ENCODE measurements around the gene CA5A.

DNA sequence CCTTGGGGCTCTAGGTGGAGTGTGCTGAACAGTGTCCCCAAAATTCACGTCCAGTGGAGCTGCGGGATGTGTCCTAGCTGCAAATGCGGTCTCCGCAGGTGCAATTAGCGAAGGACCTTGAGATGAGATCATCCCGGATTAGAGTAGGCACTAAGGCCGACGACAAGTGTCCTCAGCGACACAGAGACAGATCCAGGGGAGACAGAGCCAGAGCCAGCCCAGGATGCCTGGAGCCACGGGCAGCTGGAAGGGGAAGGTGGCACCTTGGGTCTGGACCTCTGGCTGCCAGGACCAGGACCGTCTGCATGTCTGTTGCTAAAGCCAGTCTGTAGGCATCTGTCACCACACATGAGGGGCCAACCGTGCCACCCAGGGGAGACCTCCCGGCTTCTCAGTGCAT, 91.5 kb downstream of the CA5A start:
- TF ChIP-seq YY1 (IDR thresholded peaks at IDR 0.05; ENCODE audit: low read depth) (no peak), EP300 (IDR thresholded peaks at IDR 0.05; ENCODE audit: borderline replicate concordance) (no peak), RAD21 (IDR thresholded peaks at IDR 0.05; ENCODE audit: low read depth) (no peak), TAF1 (IDR thresholded peaks at IDR 0.05; ENCODE audit: low read depth) (no peak)
